ENCODE measurements around the gene ICAM2.

The ICAM2 gene

GRCh38 chr17:64058621-64059020 lies 38.2 kb upstream of the ICAM2 start:
- DNase-seq (ENCODE audit: extremely low spot score), result no peak
- no peak for TF ChIP-seq CTCF (IDR thresholded peaks at IDR 0.05; ENCODE audit: control extremely low read depth, extremely low read depth, low read depth, missing control alignments)
- CTCF ChIA-PET, result interaction anchor here (0.7 to 7.0 kb wide), 3 partner anchors 26 to 75 kb away, joined by 3 to 39 read pairs (median 5); no protein-coding TSS in a partner anchor
- POLR2A ChIA-PET, result interaction anchor here (1.0 kb wide), 1 partner anchor 88 kb away, joined by 3 read pairs; no protein-coding TSS in a partner anchor

- ChIA-PET POLR2A (interaction anchor here (1.0 kb wide), 1 partner anchor 88 kb away, joined by 3 read pairs; no protein-coding TSS in a partner anchor), CTCF (interaction anchor here (1.1 to 7.0 kb wide), 4 partner anchors 18 to 146 kb away, joined by 4 to 43 read pairs (median 28); partner anchors contain the start of gene ERN1)
- TF ChIP-seq CTCF (IDR thresholded peaks at IDR 0.05; ENCODE audit: control extremely low read depth, extremely low read depth, low read depth, missing control alignments), result no peak
- no peak for DNase-seq (ENCODE audit: extremely low spot score)
Measured at GRCh38 chr17:64057701-64058263, 37.3 kb upstream of the ICAM2 start.

- ChIA-PET CTCF (interaction anchor here (1.0 to 7.0 kb wide), 11 partner anchors 9 to 145 kb away, joined by 3 to 43 read pairs (median 7); partner anchors contain the start of gene ERN1), POLR2A (interaction anchor here (0.6 to 2.0 kb wide), 4 partner anchors 71 to 136 kb away, joined by 3 to 9 read pairs (median 4); no protein-coding TSS in a partner anchor)
- peak; percentile 84 for DNase-seq (ENCODE audit: extremely low spot score)
- peak; percentile 20 for TF ChIP-seq CTCF (IDR thresholded peaks at IDR 0.05; ENCODE audit: control extremely low read depth, extremely low read depth, low read depth, missing control alignments)
Measured at GRCh38 chr17:64056269-64057005, 36.0 kb upstream of the ICAM2 start.

DNA sequence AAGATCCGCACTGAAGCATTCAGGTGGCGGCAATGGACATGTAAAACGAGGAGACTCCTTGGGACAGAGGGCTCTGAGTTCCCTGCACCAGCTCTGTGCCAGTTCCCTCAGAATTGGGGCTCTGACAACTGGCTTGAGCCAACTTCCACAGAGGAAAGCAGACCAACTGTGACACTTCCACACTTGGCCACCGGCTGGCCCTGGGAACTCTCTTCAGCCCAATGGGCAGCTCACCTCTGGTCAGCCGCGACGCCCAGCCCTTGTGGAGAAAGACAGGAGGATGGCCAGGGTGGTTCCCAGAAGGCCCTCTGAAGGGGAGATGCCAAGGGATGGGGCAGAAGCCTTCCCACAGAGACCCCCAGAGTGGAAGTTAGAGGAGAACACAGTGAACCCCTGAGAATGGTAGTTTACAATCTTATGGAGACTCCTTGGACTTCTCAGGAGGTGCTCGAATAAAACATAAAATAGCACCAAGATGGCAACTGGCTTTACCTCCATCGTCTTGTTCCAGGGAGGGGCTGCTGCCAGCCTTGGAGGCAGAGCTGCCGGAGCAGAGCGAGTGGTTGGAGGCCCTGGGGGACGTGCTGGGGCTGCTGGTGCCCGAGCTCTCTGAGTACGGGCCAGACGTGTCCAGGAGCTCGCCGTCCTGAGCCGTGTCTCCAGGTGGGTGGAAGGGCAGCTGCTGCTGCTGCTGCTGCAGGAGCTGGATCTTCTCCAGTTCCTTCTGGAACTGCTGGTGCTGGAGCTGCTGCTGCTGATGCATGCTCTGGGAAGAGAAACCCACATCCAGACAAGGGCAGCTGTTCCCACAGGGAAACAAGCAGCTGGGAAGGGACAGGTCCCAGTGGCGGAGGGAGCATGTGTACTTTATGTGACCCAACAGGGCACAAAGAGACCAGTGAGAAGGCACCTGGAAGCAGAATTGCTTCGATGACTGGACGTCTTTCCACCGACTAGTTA lies 35.0 kb upstream of the ICAM2 start:
- no peak for DNase-seq (ENCODE audit: extremely low spot score)
- no peak for TF ChIP-seq CTCF (IDR thresholded peaks at IDR 0.05; ENCODE audit: control extremely low read depth, extremely low read depth, low read depth, missing control alignments)
- ChIA-PET POLR2A (interaction anchor here (2.0 kb wide), 1 partner anchor 90 kb away, joined by 9 read pairs; no protein-coding TSS in a partner anchor), CTCF (interaction anchor here (1.1 to 7.0 kb wide), 9 partner anchors 9 to 136 kb away, joined by 3 to 43 read pairs (median 17); partner anchors contain the start of gene ERN1)

DNA sequence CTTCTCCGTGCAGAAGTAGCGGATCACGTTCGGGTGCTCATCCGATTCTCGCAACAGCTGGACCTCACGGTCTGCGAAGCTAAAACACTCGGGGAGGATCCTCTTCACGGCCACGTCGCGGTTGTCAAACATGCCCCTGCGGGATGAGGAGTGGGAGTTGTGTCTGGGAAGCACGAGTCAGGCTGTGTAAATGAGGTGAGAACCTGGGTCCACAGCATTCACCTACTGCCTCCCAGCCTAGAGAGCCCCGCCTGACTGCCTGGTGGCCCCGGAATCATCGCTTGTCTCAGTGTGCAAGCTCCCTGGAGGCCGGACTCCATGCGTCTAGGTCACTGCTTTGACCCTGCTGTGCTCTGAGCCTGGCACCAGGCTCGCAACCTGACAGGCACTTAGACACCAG lies 33.9 kb upstream of the ICAM2 start:
- POLR2A ChIA-PET, result no interaction called here
- TF ChIP-seq CTCF (IDR thresholded peaks at IDR 0.05; ENCODE audit: control extremely low read depth, extremely low read depth, low read depth, missing control alignments), result no peak
- CTCF ChIA-PET, result interaction anchor here (0.9 to 7.0 kb wide), 7 partner anchors 8 to 135 kb away, joined by 3 to 43 read pairs (median 17); partner anchors contain the start of gene ERN1
- DNase-seq (ENCODE audit: extremely low spot score), result no peak

All from GM10248 (cell line).